GM21576 (cell line): ENCODE data around the gene TMED1.
"Not testable (repeated sequence)": the region's sequence is repeated elsewhere in the genome, so short reads cannot be mapped to it uniquely, and the experiment has no call there.

ENCODE experiments used
- ATAC-seq: cut with Tn5 transposase; IDR thresholded peaks from one replicate; pipeline ENCODE4 v1.9.1; 2021; ENCODE audit warnings: mild to moderate bottlenecking, moderate library complexity; ENCODE audit not compliant: unreplicated experiment

Gene TMED1

GRCh38 chr19:10862561-10863106 lies 26.6 kb upstream of the TMED1 start:
- ATAC-seq, result no peak

GRCh38 chr19:10861103-10861651 lies 25.2 kb upstream of the TMED1 start:
- ATAC-seq, result no peak

- ATAC-seq, result no peak
These were observed 22.3 kb upstream of the TMED1 start for GRCh38 chr19:10858204-10858828.

GRCh38 chr19:10856899-10857298 lies 20.9 kb upstream of the TMED1 start:
- ATAC-seq, result not testable (repeated sequence)

- no peak for ATAC-seq
These were observed 20.0 kb upstream of the TMED1 start for GRCh38 chr19:10855879-10856522.

- ATAC-seq, result no peak
These were observed 18.5 kb upstream of the TMED1 start for GRCh38 chr19:10854350-10855089.

GRCh38 chr19:10852941-10853340 lies 16.9 kb upstream of the TMED1 start:
- ATAC-seq, result no peak

- no peak for ATAC-seq
These were observed 16.2 kb upstream of the TMED1 start for GRCh38 chr19:10852098-10852800.

- ATAC-seq, result no peak
These were observed 14.6 kb upstream of the TMED1 start for GRCh38 chr19:10850631-10851030.

- ATAC-seq, result no peak
These were observed 12.3 kb upstream of the TMED1 start, which contains the start of gene C19orf38 for GRCh38 chr19:10848230-10848856. TSS of gene C19orf38 (plus strand) at chr19:10848415. CDS start at chr19:10848509, 94 bp downstream.

GRCh38 chr19:10846500-10847202 lies 10.6 kb upstream of the TMED1 start:
- no peak for ATAC-seq

GRCh38 chr19:10842788-10843187 lies 6.8 kb upstream of the TMED1 start:
- ATAC-seq, result no peak

GRCh38 chr19:10839114-10840050 lies 3.4 kb upstream of the TMED1 start:
- no peak for ATAC-seq

GRCh38 chr19:10838377-10838776 lies 2.4 kb upstream of the TMED1 start:
- ATAC-seq, result no peak

- not testable (repeated sequence) for ATAC-seq
These were observed 1.6 kb upstream of the TMED1 start for GRCh38 chr19:10837649-10838048.

GRCh38 chr19:10836479-10837330 lies 693 bp upstream of the TMED1 start:
- ATAC-seq, result no peak

GRCh38 chr19:10835089-10835753 lies 791 bp downstream of the TMED1 start:
- no peak for ATAC-seq
